Activated CD8-positive, alpha-beta memory T cell treated with anti-CD3 and anti-CD28 coated beads, Interleukin-2, amount 50 U/mL, for 1 hour (primary cell): Measurements from ENCODE around the gene NFIX.

Source experiments
- DNase-seq: peaks from one replicate; pipeline ENCODE4 v3.0.0-alpha.2; 2020; ENCODE audit errors: extremely low read depth

NFIX gene

DNA sequence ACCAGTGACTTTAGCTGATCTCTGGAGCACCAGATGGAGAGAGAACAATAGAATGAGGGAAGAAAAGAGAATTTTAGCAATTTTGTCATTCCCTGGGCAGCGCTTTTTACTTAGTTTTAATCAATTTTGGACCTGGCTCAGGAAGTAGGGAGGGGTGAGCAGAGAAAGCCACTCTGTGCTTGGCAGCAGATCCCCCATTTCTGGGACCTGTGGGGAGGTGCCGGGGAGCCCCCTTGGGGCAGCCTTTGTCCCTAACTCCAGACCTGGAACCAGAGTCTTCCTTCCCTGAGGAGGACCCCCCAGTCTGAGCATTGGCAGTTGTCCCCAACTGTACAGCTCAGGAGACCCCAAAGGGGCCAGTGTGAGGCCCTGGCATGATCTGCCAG is 96.9 kb downstream of the NFIX start:
- no peak for DNase-seq

GRCh38 chr19:13092606-13093235 is 97.4 kb downstream of the NFIX start:
- no peak for DNase-seq

DNA sequence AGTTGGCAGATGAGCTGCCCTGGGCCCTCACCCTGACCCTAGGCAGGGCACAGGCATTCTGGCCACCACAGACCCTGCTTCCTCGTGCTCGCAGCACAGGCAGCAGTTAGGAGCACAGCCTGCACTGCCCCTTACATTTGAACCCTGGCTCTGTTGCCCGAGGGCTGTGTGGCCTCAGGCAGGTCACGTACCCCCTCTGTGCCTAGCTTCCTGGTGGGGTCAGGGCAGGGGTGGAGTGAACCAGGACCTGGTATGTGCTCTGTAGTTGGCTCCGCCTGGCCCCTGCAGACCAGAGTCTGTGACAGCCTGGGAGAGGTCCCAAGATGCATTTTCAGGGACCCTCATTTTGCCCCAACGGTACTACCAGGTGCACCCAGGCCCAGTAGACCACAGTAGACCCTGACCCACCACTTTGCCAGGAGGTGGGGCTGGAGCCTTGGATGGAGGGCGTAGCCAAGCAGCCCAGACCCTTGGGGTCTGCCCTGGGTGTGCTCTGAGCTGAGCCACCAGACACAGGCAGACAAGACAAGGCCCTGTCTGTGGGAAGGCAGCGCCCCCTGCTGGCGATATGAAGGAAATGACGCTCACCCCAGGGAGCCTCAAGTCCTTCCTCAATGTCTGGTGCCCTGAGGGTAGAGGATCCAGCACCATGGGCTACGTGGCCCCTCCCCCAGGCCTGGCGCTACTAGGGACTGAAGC is 98.3 kb downstream of the NFIX start:
- peak; percentile 50 for DNase-seq

DNA sequence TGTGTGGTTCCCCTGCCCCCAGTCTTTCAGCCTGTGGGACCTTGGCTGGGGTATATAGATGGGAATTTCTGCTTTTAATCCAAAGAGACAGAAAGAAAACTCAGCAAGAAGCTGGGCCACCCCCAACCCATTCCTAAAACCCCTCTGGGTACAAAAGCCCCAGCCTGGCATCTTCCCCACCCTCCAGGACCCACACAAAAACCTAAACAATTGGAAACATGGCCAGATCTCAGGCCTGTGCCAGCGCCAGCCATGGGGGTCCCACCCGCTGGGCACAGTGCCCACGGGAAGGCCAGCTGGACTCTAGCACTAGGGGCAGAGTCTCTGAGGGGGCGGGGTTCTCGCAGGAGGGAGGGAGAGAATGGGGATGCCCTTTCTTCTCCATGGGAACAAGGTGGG is 98.8 kb downstream of the NFIX start:
- no peak for DNase-seq

- no peak for DNase-seq
Measured at GRCh38 chr19:13094771-13095392, 99.6 kb downstream of the NFIX start.

DNA sequence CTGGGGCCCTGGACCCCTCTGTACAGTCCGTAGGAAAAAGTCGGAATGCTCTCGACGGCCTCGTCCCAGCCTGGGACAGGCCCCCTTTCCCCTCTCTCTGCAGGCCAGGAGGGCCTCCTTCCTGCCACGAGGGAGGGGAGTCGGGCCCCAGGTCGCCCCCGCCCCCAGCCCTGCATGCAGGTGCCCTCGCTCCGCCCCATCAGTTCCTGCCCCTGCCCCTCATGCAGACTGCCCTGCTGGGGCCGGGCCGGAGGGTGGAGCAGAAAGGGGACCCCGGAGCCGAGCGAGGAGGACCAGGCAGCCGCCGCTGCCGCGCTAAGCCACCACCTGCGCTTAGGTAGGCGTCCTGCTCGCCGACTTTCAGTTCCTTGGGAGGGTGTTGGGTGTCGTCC is 100.1 kb downstream of the NFIX start:
- DNase-seq: no peak

DNA sequence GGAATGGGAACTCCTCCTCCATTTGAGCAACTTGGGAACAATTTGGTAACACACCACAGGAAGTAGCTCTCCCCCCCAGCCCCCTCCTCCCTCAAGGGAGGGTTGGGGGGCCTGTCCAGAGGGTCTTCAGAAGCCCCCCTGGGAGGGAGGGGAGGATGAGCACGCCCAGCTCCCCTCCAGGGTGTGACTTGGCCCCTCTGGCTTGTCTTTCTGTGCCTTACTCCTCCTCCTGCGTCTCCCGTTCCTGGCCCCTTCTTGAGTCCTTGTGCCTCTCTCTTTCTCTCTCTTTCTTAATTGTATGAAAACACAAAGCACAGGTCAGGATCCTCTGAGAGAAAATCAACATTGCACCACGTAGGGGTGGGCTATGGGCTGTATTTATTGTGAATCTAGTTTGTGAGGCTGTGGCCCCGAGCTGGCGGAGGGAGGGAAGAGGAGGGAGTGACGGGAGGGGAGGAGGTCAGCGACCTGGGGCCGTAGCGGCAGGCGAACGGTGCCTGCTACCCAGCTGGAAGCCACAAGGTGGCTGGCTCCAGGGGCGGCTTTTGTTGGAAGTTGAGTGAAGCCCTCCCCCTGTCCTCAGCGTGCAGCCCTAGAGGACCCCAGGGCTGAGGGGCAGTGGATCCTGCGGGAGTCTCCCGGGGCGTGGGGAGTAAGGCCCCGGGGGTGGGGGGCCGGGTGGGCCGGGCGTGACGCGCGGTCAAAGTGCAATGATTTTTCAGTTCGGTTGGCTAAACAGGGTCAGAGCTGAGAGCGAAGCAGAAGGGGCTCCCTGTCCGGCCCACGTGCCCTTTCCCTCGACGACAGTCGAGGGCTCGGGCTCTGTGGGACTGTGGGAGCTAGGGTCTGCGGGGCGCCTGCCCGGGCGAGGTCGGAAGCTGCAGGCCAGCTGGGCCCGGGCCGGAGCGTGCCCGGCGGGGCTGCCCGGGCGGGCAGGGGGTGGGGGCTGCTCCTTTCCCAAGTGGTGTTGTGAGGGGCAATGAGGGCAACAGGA is 101.0 kb downstream of the NFIX start:
- no peak for DNase-seq

- DNase-seq: no peak
Measured at GRCh38 chr19:13097033-13097462, 101.8 kb downstream of the NFIX start.

DNA sequence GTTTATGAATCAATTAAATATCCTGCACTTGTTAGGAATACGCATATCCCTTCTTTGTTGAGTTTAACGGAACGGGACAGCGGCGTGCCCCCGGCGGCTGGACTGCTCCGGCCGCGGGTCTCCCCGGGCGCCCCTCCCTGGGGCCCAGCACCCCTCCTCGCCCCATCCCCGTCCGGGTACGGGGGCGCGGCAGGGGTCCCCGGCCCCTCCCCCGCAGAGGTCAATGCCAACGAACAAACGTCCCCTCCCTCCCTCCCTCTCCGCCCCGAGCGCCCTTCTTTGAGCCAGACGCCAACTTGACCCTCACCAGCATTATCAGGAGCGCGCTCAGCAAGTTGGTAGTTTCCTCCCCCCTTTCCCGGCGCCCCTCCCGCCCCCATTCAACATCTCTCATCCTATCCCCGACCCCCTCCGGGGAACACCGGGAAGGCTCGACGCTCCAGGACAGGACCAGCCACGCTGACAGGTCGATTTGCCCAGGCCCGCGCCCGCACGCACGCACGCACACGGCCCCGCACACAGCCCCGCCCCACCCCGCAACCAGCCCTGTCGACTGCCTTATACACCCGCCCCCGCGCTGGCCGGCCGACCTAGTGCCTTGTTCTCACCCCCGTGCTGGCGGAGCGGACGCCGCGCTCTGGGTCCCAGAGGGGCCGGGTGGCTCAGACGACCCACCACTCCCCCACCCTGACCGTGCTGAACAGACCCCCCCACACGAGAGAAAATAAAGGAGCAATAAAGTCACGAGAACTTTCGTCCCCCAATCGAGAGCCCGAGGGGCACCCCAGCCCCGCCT is 102.4 kb downstream of the NFIX start:
- no peak for DNase-seq

DNA sequence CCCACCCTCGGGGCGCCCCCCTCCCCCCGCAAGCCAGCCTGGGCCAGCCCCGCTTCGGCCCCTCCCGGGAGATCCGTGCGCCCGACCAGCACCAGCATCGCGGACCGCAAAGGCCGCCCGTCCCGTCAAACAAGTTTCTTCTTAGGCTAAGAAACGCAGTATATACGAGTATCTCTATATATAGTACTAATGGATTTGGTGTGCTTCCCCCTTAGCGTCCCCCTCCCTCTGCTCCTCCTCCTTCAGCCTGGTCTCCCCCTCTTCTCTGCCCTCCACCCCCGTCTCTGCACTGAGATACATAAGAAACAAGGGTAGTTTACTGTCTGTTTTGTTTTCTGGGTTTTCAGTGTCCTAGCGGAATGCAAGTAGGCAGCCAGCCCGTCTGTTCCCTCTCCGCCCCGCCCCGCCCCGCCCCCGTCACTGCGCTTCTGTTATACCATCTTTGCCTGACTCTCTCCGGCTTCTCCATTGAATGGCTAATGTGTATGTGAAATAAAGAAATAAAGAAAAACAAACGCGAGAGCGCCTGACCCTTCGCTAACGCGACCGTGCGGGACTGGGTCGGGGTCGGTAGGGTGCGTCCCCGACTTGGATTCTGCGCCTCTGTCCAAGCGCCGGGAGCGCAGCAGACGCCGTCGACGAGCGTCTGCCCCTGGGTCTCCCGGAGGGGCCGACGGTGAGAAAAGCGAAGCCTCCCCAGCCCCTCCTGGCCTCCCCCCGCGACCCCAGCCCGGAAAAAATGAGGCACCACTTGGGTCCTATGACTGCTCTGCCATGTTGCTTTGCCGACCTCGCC is 103.2 kb downstream of the NFIX start:
- no peak for DNase-seq

- peak; percentile 60 for DNase-seq
Measured at GRCh38 chr19:13099073-13099999, 104.1 kb downstream of the NFIX start.

DNA sequence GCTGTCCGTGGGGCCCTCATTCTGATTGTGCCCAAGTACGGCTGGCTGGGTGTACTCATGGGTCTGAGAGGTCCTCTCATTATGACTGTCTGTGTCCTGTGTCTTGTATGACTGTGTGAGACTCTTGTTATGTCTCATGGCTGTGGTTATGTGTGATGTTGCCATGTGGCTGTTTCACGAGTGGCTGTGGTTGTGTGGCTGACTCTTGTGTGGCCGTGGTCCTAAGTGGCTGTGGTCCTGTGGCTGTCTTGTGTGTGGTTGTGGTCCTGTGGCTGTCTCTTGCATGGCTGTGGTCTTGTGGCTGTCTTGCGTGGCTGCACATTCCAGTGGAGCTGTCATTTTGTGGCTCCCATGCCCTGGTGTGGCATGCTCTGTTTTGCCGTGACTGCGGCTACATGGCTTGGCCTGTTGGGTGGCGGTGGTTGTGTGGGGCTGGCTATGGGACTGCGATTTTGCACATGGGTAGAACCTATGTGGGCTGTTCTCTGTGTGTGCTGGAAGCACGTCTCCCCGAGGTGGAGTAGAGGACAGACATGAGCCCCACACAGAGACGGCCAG is 104.8 kb downstream of the NFIX start:
- no peak for DNase-seq

- DNase-seq: no peak
Measured at GRCh38 chr19:13100841-13101589, 105.7 kb downstream of the NFIX start.

GRCh38 chr19:13101590-13102415 is 106.5 kb downstream of the NFIX start:
- no peak for DNase-seq

- DNase-seq: no peak
Measured at GRCh38 chr19:13102416-13102665, 107.1 kb downstream of the NFIX start.

DNA sequence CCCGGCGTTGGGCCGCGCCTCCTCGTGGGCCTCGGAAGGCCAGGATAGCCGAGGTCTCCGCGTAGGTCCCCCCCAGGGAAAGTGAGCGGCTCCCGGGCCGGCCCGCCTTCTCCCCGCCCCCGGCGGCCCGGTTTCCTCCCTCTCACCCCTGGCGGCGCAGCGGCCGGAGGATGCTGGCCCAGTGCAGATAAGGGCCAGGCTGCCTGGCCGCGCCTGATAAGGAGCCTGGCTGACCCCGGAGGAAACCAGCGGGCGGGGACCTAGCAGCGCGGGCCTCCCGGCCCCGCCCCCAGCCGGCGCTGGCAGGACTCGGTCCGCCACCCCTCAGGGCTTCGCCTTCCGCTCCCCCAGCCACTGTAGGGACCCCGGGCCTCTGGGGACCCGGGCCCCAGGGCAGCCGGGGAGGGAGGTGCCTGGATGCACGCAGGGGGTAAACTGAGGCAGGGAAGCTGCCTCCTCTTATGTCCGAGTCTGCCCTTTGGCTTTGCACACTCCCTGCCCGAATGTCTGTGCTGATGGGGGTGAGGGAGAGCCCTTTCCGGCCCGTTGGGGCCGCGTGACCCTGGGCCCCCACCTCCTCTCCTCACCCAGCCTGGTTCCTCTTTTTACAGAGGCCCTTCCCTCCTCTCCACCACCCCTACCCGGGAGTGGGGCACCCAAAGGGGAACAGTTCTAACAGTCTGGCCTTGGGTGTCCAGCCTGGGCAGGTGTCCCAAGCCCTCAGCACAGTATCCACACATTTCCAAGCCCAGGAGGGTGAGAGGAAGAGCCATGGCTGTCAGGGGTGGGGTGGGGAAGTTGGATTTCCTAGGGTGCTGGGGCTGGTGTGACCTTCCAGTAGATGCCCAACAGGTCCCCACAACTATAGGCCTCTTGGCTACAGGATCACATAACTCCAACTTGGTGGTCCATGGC is 107.6 kb downstream of the NFIX start, which contains the start of gene LYL1:
Gene LYL1 (minus strand): TSS at position 193 of the 915 bp plus-strand sequence. CDS start 1,687 bp downstream, outside the sequence.
- no peak for DNase-seq
